ENCODE results near the gene TMEM163. TPM values are rescaled to one million over a fixed set of nuclear protein-coding genes. Genes with fewer than 3 reads are reported as not detected.

Gene TMEM163
- total and polyA plus RNA-seq, 2 of the 13 experiments (the other 11 are each of a cell fraction or from before 2014, with no cell fraction given): 0.05 TPM; not detected in 1

DNA sequence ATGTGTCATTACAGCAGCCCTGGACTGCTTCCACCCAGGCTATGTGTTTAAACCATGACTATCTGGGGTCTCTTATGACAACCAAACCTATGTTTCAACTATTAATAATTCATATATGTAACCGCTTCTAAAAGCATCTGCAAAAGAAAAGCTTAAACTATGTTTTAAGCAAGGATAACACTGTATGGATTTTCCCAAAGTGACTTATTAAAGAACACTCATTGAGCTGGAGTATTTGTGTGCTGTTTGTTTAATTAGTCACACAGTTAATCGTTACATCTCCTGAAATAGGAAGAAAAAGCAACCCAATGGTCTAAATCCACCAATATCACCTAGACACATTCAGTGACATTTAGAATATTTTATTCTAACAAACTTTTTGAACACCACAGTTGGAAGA, 51.3 kb downstream of the TMEM163 start:
- Histone ChIP-seq H3K4me2 (ENCODE audit: low read depth, low read length) (no peak overlapping the region), H3K9ac (ENCODE audit: insufficient read depth, low read depth, low read length) (no peak overlapping the region), H2AFZ (ENCODE audit: low read length) (no peak overlapping the region), H3K4me3 (replicated peaks in 1 of 3; ENCODE audit: insufficient read depth in 1 of 3, low read depth in 2 of 3, low read length in 3 of 3) (no peak overlapping the region), H4K20me1 (ENCODE audit: insufficient read depth, low read length) (no peaks in the 10 kb centered on the region), H3K27ac (ENCODE audit: extremely low read length, insufficient read depth, low read length) (no peak overlapping the region), H3K36me3 (replicated peaks in 1 of 2; ENCODE audit: control insufficient read depth in 1 of 2, insufficient read depth in 2 of 2, low read length in 2 of 2) (no peaks in the 10 kb centered on the region), H3K9me3 (ENCODE audit: low read length) (no peaks in the 10 kb centered on the region), H3K79me2 (ENCODE audit: insufficient read depth, low read length) (no peaks in the 10 kb centered on the region), H3K4me1 (ENCODE audit: insufficient read depth, low read length) (no peaks in the 10 kb centered on the region), H3K27me3 (ENCODE audit: control insufficient read depth in 1 of 2, insufficient read depth in 2 of 2, low read length in 2 of 2) (peaks cover 0 to 20% of the 10 kb centered on the region in 2 experiments; a peak in 2 of 5 replicates)
- BruUV-seq (replicated peaks): no TSS peak
- TF ChIP-seq NFRKB (IDR thresholded peaks at IDR 0.05) (no peak), ONECUT2 (CRISPR knock-in tag; IDR thresholded peaks at IDR 0.05) (no peak), DPF2 (CRISPR knock-in tag; IDR thresholded peaks at IDR 0.05; ENCODE audit: borderline replicate concordance, low read depth) (no peak), ZFP36L1 (CRISPR knock-in tag; IDR thresholded peaks at IDR 0.05) (no peak), ZNF256 (CRISPR knock-in tag; conservative IDR thresholded peaks at IDR 0.05) (no peak), ZNF713 (CRISPR knock-in tag; IDR thresholded peaks at IDR 0.05) (no peak), ZFP36L2 (CRISPR knock-in tag; IDR thresholded peaks at IDR 0.05) (no peak), TCF7L2 (IDR thresholded peaks at IDR 0.05; ENCODE audit: low read depth, low read length) (no peak), U2AF2 (IDR thresholded peaks at IDR 0.05; ENCODE audit: low read depth, low read length) (no peak), ZNF652 (CRISPR knock-in tag; IDR thresholded peaks at IDR 0.05; ENCODE audit: borderline replicate concordance, low read depth) (no peak), ZNF780A (CRISPR knock-in tag; IDR thresholded peaks at IDR 0.05) (no peak), ZNF33B (CRISPR knock-in tag; IDR thresholded peaks at IDR 0.05) (no peak), PRMT3 (CRISPR knock-in tag; IDR thresholded peaks at IDR 0.05; ENCODE audit: borderline replicate concordance, low read depth) (no peak), XBP1 (CRISPR knock-in tag; IDR thresholded peaks at IDR 0.05) (no peak), SOX5 (CRISPR knock-in tag; IDR thresholded peaks at IDR 0.05; ENCODE audit: borderline replicate concordance) (no peak), ZNF296 (CRISPR knock-in tag; conservative IDR thresholded peaks at IDR 0.05) (no peak)
- 26% methylated on average over 2 of the region's 2 CpGs for WGBS (ENCODE audit: low lambda C conversion rate)
- FAIRE-seq (no peak), DNase-seq (ENCODE audit: low spot score) (no peak), ATAC-seq (no peak)
- intact Hi-C loops (cut with micrococcal nuclease; ENCODE audit: unreplicated experiment): no loop called here
- in situ Hi-C loops (cut with HindIII; ENCODE audit: extremely low pct_ligation_motif_present, low pct_unique_long_range_greater_than_20kb): no loop called here
- ChIA-PET CTCF (ENCODE audit: low intra/inter-chr PET ratio, low total read pairs) (no interaction called here), POLR2A (no interaction called here)

Data from HepG2 (cell line).